ENCODE measurements around the gene CDK11B.
A peak's percentile ranks its signal among the peaks of the same experiment; 100 is the strongest.
"Not testable (repeated sequence)": the region's sequence is repeated elsewhere in the genome, so short reads cannot be mapped to it uniquely, and the experiment has no call there.

The CDK11B gene

GRCh38 chr1:1597275-1597930 is 61.4 kb downstream of the CDK11B start:
- DNase-seq = no peak

- no peak for DNase-seq
These were observed 62.1 kb downstream of the CDK11B start for GRCh38 chr1:1596493-1597274.

GRCh38 chr1:1595341-1595740 is 63.5 kb downstream of the CDK11B start:
- not testable (repeated sequence) for DNase-seq

- no peak for DNase-seq
These were observed 64.1 kb downstream of the CDK11B start for GRCh38 chr1:1594602-1595260.

DNA sequence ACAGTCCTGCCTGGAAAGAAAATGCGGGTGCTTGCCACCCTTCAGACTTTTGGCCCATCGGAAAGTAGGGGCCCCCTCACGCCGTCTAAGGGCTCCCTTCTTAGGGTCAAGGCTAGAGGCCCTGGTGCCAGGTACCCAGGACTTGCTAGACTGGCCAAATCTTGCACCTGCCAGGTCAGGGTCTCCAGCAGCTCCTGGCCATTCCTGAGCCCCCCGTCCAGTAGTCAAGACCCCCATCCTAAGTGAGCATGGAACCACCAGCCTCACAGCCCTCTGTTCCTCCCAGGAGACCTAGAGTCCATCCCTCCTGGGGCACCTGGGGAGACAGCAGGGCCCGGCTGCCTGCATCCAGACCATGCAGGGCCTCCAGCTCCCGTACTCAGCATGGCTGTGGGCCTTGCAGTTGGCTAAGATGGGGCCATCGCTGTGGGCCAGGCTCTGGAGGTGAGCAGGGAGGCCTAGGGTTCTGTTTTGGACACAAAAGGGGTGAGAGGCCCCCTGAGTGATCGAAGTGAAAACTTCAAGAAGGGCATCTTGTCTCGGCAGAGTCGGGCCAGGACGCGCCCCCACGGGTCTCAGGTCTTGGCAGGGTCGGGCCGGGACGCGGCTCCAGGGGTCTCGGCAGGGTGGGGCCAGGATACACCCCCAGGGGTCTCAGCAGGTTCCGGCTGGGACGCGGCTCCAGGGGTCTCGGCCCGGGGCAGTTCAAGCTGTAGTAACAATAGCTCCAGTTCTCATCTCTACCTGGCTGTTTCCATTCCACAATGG is 64.8 kb downstream of the CDK11B start:
- DNase-seq = no peak

DNA sequence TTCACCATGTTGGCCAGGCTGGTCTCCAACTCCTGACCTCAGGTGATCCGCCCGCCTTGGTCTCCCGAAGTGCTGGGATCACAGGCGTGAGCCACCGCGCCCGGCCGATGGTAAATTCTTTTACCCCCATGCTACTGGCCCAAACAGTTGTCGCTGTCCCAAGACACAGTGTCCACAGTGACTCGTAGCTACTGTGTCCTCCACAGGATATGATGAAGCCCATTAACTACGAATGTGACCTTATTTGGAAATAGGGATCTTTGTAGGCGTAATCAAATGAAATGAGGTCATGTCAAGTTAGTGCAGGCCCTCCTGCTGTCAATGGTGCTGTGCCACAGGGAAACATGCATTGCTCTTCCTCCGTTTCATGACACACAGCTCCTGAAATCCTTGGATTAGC is 67.4 kb downstream of the CDK11B start:
- peak; percentile 63 for DNase-seq
